Lower lobe of right lung (tissue), 2 donors: ENCODE results near the gene MAGED4. TPM values are rescaled to one million over a fixed set of nuclear protein-coding genes. Genes with fewer than 3 reads are reported as not detected.

Source experiments
- ATAC-seq, 2 donors: fragments of 200-7000 bp; cut with Tn5 transposase; one replicate each; pipeline ENCODE4 v1.9.1; 2020 to 2022; ENCODE audit warnings: mild to moderate bottlenecking in 2 of 2, moderate library complexity in 2 of 2
- DNase-seq: peaks from one replicate; pipeline ENCODE4 v3.0.0-alpha.2; 2020
- H3K27ac ChIP-seq: fragments of 200-600 bp; one replicate; pipeline ENCODE4 v1.8.0; 2022
- H3K27me3 ChIP-seq: fragments of 200-600 bp; one replicate; pipeline ENCODE4 v1.8.0; 2022; ENCODE audit warnings: low read depth
- H3K36me3 ChIP-seq: fragments of 200-600 bp; one replicate; pipeline ENCODE4 v1.8.0; 2022; ENCODE audit warnings: mild to moderate bottlenecking
- H3K4me1 ChIP-seq: fragments of 200-600 bp; one replicate; pipeline ENCODE4 v1.8.0; 2022
- H3K4me3 ChIP-seq: fragments of 200-600 bp; one replicate; pipeline ENCODE4 v1.8.0; 2022; ENCODE audit warnings: mild to moderate bottlenecking
- H3K9me3 ChIP-seq: fragments of 200-600 bp; one replicate; pipeline ENCODE4 v1.8.0; 2022
- CTCF ChIP-seq: fragments of 200-600 bp; IDR thresholded peaks from one replicate; pipeline ENCODE4 v1.8.0; 2022; ENCODE audit warnings: antibody characterized with exemption, mild to moderate bottlenecking
- intact Hi-C: fragments of 100-400 bp; cut with DNase I; formaldehyde crosslinking; loops from one replicate; pipeline ENCODE4 v1.11.0; 2022
- total RNA-seq: library from RNA; stranded (reverse); fragmentation: NEBNext Ultra II Directional; extraction: Animal tissue kit (Norgen Biotek cat#: 25700); gene quantifications from one replicate; pipeline ENCODE4 v1.2.1, GENCODE V29; 2021
- donor health status: DM: no; HTN: yes; CAD: no; lungs with severe emphysema.

The MAGED4 gene
- total RNA-seq, 1 donor from 2014 or later: 3.2 TPM

DNA sequence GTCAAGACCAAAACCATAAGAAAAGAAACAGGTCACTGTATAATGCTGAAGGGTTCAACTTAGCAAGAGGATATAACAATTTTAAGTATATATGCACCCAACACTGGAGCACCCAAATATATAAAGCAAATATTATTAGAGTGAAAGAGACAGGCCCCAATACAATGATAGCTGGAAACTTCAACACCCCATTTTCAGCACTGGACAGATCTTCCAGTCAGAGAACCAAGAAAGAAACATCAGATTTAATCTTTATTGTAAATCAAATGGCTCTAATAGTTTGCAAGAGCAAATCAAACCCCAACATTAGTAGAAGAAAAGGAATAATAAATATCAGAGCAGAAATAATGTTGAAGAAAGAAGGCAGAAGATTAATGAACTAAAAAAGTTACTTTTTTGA, 36.2 kb downstream of the MAGED4 start:
- no peak for TF ChIP-seq CTCF
- H3K4me3 ChIP-seq: no peak overlapping the region
- H3K27me3 ChIP-seq: no peaks in the 10 kb centered on the region
- intact Hi-C loops: no loop called here
- ATAC-seq (no peak), DNase-seq (no peak)
- H3K4me1 ChIP-seq: no peaks in the 10 kb centered on the region
- H3K9me3 ChIP-seq: no peaks in the 10 kb centered on the region
- H3K36me3 ChIP-seq: no peaks in the 10 kb centered on the region
- no peak overlapping the region for H3K27ac ChIP-seq

Other genes with a start within 250 kb of the MAGED4 start
- gene MAGED4B, start 115.7 kb upstream of the MAGED4 start, total RNA-seq: 6.4 TPM
- gene XAGE2, start 184.1 kb downstream of the MAGED4 start, total RNA-seq: 6.7 TPM